HG03565 (cell line): Measurements from ENCODE around the gene LUM.

Experiments
- ATAC-seq: cut with Tn5 transposase; IDR thresholded peaks from one replicate; pipeline ENCODE4 v1.9.1; 2021; ENCODE audit warnings: mild to moderate bottlenecking, moderate library complexity; ENCODE audit not compliant: unreplicated experiment

LUM gene

GRCh38 chr12:91111366-91112325 lies at the start of gene LUM:
Gene LUM (minus strand): TSS chr12:91111494. CDS start chr12:91108979, 2,515 bp downstream.
- no peak for ATAC-seq

DNA sequence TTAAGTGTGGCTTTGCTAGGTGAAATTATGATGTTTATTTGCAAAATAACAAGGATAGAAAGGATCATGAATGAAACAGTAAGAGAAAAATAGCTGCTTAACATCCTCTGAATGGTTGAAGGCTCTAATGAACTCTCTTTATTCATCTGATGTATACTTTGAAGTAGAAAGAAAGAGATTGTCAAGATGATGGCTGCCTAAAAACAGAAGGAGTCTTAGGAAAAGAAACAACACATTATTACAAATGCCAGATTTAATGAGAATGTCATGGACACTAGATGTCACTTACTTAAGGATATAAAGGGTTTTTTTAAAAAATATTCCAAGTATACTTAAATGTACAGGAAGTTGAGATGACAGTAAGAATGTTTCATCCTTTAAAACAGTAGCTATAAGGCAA lies 49.7 kb upstream of the LUM start:
- no peak for ATAC-seq

GRCh38 chr12:91155990-91156389 lies 44.7 kb upstream of the LUM start:
- ATAC-seq = no peak

DNA sequence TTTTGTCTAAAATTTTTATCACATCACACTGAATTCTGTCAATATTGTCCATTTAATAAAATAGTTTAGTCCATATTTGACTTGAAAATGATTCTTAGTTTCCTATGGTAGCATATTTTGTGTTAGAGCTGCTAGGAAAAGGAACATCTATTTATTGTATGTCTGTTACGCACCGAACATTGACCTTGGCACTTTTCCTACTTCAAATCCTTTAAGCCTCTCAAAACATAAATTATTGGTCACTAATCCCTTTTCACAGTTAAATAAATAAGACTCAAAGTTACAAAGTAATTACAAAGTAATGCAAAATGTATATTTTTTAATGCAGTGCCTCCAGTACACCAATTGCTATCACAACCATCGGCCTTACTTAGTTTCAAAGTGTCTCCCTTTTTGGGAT lies 42.8 kb upstream of the LUM start:
- ATAC-seq = no peak

DNA sequence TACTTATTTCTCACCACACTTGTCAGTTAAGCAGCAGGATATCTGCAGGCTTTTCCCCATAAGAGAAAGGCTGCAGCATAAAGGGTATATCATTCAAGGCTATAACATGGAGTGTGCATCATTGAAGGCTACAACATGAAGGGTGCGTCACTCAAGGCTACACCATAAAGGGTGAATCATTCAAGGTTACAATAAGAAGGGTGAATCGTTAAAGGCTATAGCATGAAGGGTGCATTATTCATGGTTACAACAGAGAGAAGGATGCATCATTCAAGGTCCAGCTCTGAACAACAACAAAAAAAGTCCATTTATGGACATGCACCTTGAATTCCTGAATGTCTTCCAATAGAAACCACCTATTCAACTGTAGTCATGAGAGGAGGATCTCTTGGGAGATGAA lies 32.8 kb upstream of the LUM start:
- no peak for ATAC-seq

- ATAC-seq = no peak
These were observed 31.9 kb upstream of the LUM start for GRCh38 chr12:91143206-91143605.

DNA sequence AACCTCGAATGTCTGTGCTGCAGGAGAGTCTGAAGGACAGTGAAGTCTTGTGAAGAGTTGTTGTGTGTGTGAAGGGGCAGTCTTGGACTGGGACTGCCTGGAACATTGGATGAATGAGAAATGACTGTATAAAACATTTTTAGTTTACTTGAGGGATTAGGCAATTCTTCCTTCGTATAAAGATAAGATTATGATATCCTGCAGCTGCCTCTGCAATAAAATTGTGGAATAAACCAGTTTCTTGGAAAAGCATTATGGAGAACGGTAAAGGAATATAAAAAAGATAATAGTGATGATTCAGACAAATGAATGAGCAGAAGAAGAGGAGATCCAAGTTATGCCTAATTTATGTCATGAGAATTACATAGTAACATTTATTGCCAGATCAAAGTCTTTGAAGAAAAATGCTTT lies 30.9 kb upstream of the LUM start:
- ATAC-seq = no peak

DNA sequence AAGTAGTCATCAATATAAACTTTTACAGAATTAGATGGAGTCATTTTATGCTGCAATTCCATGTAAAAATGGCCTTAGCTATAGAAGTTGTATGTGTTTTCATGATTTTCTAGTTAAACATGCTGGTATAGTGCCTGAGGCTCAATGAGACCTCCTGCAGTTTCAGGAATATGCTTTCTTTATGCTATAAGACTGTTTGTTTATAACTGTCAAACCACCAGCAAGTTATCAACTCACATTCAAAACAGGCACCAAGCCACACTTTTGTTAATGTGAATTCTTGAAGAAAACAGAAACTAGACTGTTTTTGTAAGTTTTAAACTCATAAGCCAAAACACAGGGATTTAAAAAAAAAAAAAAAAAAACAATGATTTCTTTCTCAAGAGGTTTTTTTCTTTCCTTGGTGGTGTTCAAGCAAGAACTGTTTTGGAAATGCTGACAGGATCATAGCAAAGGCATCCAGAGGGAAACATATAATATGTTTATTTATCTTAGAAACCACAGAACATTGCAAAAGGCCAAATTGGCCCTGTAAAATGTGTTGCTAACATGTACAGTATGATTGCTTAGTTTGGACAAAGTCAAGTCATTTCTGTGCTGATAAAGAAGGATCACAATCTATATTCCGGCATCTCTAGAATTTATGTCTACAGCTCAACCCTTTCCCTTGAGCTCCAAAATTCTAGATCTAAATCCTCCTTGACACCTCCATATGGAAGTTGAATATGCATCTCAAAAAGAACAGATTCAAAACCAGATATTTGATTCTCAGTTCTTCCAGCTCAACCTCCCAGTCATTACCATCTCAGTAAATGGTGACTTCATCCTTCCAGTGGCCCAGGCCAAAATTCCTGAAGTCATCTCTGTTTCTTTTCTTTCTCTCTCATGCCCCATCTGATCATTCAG lies 29.0 kb upstream of the LUM start:
- ATAC-seq = no peak

DNA sequence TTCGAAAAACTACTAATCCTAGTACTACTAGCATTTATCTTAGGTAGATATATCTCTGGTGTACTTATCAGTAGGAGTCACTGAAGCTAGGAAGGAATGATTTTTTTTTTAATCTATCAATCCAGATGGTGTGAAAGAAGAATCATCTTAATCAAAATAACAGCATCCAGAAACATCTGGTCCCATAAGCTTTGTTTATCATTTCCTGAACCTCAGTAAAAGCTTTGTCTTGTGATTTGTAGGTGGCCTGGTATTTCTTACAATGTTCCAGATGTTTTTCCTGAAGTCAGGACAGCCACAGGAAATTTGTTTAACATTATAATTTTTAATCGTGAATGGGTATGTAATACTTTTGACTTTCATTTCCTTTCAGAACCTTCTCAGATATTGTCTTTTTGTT lies 28.0 kb upstream of the LUM start:
- no peak for ATAC-seq

GRCh38 chr12:91138337-91138920 lies 27.1 kb upstream of the LUM start:
- no peak for ATAC-seq

GRCh38 chr12:91133871-91134270 lies 22.6 kb upstream of the LUM start:
- ATAC-seq = no peak

GRCh38 chr12:91129662-91130362 lies 18.5 kb upstream of the LUM start:
- no peak for ATAC-seq

- ATAC-seq = no peak
These were observed 16.5 kb upstream of the LUM start for GRCh38 chr12:91127751-91128150.

- no peak for ATAC-seq
These were observed 16.0 kb upstream of the LUM start for GRCh38 chr12:91127306-91127705.

- ATAC-seq = no peak
These were observed 15.2 kb upstream of the LUM start for GRCh38 chr12:91126516-91126915.

DNA sequence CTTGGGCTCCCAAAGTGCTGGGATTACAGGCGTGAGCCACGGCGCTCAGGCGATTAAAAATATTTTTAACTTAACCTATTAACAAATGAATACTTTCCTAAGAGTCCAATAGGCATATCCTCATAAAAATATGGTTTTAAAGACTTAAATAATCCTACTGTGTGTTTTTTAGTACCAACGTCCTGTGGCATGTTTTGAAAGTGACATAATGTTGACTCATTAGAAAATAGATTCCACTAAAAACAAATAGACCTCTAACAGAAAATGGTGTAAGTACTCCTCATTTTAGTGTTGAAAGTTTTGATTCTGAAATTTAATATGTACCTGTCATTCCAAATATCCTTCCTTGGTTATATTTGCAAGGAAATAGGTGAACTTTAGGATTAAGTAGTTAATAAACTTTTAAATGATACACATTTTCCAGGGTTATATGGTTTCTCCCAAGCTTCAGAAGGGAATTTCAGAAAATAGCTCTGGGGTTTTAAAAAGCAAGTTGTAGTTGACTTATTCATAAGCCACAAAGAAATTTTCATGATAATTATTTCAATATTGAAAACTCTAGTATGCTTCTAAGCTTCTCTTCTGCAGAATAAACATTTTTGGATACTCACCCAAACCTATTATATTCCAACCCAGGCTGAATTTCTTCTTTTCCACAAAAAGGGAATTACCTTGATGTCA lies 12.1 kb upstream of the LUM start:
- ATAC-seq = no peak

GRCh38 chr12:91120781-91121180 lies 9.5 kb upstream of the LUM start:
- ATAC-seq = no peak

GRCh38 chr12:91119089-91119488 lies 7.8 kb upstream of the LUM start:
- ATAC-seq = no peak

DNA sequence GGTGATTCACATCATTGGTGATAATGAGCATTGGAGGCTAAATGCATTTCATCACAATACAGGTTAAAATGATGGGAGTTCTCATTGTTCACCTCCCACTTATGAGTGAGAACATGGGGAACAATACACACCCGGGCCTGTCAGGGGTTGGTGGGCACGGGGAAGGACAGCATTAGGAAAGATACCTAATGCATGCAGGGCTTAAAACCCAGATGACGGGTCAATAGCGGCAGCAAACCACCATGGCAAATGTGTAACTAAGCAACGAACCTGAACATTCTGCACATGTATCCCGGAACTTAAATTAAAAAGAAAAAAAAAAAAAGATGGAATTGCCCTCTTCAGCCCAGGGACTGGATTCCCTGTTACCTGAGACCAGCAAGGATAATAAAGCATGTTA lies 2.3 kb upstream of the LUM start:
- no peak for ATAC-seq

DNA sequence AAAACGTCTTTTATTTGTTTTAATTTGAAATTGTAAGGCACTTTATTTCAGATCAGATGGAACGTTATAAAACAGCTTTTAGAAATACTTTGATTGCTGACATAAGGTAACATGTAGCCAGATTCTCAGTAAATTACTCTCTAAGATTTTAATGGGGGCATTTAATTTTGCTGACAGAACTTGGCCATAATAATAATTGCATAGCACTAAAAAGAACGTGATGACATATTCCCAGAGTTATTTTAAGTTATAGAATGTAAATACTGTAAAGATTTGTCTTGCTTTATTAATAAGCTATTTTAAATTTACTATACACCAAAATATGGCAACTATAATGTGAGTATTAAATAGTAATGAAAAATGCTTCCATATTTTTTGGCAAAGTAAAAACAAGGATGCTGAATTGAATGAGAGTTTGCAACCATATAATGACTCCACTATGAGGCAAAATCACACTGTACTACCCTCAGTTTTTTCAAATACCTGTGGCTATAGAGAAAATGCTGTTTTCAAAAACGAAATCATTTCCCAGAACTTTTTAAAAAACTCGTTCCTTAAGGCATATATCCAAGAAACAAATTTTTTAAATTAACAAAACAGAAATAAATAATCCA lies 876 bp downstream of the LUM start:
- no peak for ATAC-seq
